C4-2B (cell line): Measurements from ENCODE around the gene CCND1.

Source experiments
- H3K27ac ChIP-seq: fragments of 450-650 bp; 2 replicates; pipeline ENCODE4 v1.5.1; 2017
- CTCF ChIP-seq: fragments of 450-650 bp; conservative IDR thresholded peaks from 2 replicates; pipeline ENCODE4 v1.5.1; 2017; ENCODE audit warnings: mild to moderate bottlenecking
- ZFX ChIP-seq: fragments of 450-650 bp; IDR thresholded peaks from 2 replicates; pipeline ENCODE4 v1.6.1; 2017

Gene CCND1

GRCh38 chr11:69637941-69638871 is 2.8 kb upstream of the CCND1 start:
- H3K27ac ChIP-seq = peak overlapping the region; percentile 98
- no peak for TF ChIP-seq CTCF
- no peak; the same call in 1 of the 2 replicates for TF ChIP-seq ZFX

GRCh38 chr11:69638941-69639681 is 1.8 kb upstream of the CCND1 start:
- H3K27ac ChIP-seq = peak overlapping the region; percentile 98
- TF ChIP-seq CTCF = no peak
- no peak for TF ChIP-seq ZFX

DNA sequence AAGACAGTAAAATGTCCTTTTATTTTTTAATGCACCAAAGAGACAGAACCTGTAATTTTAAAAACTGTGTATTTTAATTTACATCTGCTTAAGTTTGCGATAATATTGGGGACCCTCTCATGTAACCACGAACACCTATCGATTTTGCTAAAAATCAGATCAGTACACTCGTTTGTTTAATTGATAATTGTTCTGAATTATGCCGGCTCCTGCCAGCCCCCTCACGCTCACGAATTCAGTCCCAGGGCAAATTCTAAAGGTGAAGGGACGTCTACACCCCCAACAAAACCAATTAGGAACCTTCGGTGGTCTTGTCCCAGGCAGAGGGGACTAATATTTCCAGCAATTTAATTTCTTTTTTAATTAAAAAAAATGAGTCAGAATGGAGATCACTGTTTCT is 1.1 kb upstream of the CCND1 start:
- TF ChIP-seq ZFX (no peak), CTCF (no peak)
- peak overlapping the region; percentile 98 for H3K27ac ChIP-seq

DNA sequence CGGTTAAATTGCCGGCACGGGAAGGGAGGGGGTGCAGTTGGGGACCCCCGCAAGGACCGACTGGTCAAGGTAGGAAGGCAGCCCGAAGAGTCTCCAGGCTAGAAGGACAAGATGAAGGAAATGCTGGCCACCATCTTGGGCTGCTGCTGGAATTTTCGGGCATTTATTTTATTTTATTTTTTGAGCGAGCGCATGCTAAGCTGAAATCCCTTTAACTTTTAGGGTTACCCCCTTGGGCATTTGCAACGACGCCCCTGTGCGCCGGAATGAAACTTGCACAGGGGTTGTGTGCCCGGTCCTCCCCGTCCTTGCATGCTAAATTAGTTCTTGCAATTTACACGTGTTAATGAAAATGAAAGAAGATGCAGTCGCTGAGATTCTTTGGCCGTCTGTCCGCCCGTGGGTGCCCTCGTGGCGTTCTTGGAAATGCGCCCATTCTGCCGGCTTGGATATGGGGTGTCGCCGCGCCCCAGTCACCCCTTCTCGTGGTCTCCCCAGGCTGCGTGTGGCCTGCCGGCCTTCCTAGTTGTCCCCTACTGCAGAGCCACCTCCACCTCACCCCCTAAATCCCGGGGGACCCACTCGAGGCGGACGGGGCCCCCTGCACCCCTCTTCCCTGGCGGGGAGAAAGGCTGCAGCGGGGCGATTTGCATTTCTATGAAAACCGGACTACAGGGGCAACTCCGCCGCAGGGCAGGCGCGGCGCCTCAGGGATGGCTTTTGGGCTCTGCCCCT is 529 bp upstream of the CCND1 start:
- TF ChIP-seq CTCF = no peak
- TF ChIP-seq ZFX = peak; percentile 21; the same call in 1 of the 2 replicates
- H3K27ac ChIP-seq = peak overlapping the region; percentile 98

DNA sequence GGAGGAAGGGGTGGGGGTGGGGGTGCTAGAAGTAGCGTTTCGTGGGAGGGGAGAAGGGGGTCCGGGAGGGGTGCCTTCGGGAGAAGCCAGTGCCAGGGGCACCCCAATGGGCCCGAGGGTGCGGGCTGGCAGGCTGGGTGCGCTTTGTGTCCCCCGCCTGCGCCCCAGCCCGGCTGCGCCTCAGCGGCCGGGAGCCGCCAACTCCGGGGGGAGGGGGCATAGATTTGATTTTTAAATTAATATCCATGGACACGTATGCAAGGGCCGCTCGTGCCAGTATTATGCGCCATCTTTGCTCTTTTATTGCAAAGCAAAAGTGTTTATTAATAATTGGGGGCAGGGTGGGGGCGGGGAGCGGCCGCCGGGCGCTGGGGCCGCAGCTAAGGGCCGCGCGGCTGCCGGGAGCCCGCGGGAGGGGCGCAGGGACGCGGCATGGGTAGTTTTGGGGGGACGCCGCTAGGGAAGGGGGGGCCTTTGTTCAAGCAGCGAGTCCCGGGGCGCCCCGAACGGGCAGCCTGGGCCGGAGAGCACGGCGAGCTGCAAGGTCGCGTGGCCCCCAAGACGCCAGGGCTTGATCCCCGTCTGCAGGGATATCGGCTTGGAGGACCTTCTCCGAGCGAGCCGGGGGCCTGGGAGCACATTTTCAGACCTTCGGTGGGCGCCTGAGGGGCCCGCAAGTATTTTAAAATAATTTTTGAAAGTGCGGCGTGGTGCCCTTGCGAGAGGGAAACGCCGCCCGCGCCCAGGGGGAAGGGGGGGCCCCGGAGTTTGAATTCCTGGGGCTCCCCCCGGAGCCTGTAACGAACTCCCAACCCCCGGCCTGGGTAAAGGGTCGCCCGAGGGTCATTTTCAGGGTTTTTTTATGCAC is 959 bp downstream of the CCND1 start:
- peak; percentile 30; the same call in 1 of the 2 replicates for TF ChIP-seq ZFX
- TF ChIP-seq CTCF = no peak
- peak overlapping the region; percentile 98 for H3K27ac ChIP-seq

GRCh38 chr11:69642549-69642912 is 1.6 kb downstream of the CCND1 start:
- no peak for TF ChIP-seq ZFX
- no peak for TF ChIP-seq CTCF
- H3K27ac ChIP-seq = peak overlapping the region; percentile 98
